Activated CD4-positive, alpha-beta T cell treated with anti-CD3 and anti-CD28 coated beads, Interleukin-2, amount 50 U/mL, for 24 hours (primary cell): Measurements from ENCODE around the gene ADGRV1.

ENCODE experiments used
- DNase-seq, 2 donors: peaks; one replicate each; pipeline ENCODE4 v3.0.0-alpha.2; 2020; ENCODE audit warnings: low read depth in 1 of 2, low spot score in 1 of 2

The ADGRV1 gene

DNA sequence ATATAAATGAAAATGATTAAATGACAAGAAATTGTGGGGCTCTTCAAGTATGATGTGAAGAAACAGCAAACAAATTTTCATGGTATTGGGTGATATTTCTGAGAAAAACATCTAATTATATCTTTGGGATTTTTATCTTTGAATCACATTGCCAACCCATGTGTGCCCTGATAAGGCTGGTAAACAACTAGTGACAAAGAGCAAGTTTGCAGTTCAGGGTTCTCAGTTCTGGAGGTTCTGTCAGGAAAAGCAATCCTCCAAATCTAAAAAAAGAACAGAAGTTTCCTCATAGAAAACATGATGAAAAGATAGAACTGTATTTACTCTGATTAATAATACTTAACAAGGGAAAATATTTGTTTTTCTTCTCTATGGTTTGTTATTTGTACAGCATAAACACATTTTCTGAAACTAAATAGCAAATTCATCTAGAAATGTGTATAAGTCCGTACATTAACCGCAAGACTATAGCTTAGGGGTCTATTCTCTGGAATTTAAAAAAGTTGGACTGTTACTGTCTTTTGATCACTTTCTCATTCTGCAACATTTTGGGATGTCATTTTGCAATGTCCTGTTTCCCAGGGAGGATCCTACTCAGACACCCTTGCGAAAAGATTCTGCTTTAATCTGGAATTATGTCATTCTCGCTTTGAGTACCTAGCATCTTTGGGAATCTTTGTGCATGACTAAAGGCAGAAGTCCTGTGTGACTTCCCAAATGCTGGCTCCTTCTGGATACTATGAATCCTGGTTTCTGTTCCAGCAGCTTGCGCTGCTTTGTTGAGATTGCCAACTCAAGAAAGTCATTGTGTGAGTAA lies 308.5 kb downstream of the ADGRV1 start:
- DNase-seq = no peak

DNA sequence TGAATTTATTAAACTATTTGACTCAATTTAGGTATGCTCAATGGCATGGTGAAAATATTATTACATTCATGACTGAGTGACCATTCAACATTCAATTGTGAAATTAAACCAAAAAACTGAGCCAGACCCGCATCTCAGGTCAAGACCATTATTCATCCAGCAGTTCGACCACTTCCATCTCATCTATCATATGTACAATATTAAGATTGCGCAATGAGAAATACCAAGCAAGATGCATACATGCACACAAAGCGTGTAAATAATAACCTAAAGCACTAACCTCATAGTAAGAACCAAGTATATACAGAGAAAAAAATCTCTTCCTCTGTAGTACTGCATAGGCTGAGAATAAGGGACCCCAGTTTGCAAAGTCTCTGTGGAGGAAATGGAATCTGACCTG lies 310.2 kb downstream of the ADGRV1 start:
- no peak for DNase-seq

DNA sequence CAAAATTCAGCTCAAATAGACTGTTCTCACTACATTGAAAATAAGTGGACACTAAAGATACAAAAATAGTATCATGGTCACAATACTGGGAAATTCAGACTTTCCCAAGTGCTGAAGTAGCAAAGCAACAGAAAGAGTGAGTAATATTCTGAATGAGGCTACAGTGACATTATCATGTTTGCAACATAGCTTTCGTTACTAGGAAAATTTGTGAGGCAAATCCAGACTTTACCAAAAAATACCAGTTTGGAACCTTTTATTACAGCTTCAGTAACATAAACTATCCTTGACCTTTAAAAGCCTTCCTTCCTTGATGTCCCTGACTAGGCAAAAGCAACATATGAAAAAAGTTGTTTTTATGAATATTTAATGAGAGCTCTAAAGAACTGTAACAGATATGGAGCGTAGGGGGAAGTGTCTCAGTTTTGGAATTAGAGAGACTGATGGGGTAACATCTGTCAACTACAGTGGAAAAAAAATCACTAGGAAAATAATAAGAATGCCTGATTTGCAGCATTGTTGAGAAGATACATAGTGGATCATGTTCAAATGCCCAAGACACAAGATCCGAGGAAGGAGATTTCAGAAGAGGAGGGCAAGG lies 312.9 kb downstream of the ADGRV1 start:
- DNase-seq = no peak

DNA sequence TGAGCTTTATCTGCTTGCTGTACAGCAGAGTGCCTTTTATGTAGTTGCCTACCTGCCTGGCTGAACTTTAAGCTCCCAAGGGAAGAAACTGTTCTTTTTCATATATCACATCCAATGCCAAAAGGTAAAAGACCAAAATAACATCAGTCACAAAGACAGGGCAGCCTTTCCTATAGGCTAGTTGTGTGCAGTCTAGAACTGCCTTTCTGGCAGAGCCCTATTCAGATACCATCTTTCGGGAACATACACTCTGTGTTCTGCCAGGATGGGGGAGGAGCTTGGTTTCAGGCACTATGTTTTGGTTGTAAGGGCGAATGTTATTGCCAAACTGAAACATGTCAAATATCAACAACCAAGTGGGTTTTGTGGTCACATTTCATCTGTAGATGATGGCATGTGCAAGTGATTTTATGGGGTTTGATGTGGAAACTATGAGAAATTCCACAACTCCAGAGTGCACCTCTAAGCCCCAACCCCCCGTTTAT lies 314.5 kb downstream of the ADGRV1 start:
- DNase-seq = peak in 1 of 2 donors; percentile 9

DNA sequence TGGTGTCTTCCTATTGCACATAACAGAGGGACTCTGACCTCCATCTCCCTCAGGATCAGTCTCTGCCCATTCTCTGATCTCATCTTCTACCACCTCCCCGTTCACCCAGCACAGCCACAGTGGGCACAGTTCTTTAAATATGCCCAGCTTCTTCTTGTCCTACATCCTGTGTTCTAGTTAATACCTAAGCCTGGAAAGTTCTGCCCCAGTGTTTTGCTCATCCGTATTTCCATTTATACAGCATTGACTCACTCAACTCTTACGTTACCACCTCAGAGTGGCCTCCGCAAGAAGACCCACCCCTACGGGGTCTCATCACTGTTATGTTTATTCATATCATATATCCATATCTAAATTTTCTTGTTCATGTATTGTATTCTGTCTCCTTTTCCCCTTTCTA lies 315.5 kb downstream of the ADGRV1 start:
- no peak for DNase-seq

DNA sequence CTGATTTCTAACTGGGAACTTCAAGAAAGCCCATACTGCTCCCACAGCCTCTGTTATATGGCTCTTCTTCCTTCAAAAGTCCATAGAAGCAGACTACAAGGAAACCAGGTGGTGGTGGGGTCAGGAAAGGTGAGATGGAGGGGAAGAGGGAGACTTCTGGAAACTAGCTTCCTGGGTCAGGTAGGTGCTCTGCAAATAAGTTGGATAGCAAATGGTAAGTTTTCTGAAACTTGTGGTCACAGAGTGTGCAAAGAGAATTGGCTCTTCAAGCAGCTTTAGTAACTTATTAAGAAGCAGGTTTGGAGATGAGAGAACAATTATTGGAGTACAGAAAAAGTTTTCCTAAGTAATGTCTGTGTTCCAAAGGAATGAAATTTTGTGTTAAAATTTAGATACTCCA lies 316.9 kb downstream of the ADGRV1 start:
- DNase-seq = no peak

DNA sequence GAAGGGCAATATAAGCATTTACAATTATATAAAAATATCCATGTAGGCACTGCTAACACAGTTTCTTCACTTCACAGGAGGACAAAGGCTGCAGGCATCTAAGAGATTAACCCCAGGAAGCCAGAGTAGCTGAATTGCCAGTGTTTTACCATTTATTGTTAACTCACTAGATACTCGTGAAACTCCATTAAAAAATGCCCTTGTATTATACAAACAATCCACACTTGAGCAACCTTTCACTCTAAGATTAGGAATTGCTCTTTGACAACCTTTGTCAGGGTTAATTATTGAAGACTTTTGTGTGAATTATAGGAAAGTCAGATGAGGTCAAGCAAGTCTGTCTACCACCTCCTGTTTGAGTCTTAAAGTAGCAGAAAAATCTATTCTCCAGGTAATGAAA lies 317.8 kb downstream of the ADGRV1 start:
- no peak for DNase-seq

DNA sequence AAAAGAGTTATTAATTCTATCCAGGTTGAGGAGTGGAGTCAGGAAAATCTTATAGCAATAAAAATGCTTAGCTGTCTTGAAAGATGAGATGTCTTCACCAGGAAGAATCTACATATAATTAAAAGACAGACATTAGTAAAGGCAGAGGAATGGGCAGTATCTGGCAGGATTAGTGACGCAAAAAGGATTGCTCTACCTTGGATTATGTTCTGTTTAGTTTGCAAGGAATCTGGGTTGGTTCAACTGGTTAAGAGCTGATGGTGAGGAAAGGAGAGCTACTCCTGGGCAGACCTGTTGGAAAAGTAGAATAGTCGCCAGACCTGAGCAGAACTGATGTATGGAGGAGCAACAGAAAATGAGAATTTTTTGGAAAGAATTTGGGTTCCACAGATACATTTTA lies 318.5 kb downstream of the ADGRV1 start:
- no peak for DNase-seq

GRCh38 chr5:90878081-90878480 lies 319.5 kb downstream of the ADGRV1 start:
- DNase-seq = no peak

- no peak for DNase-seq
Measured at GRCh38 chr5:90878549-90879196, 320.1 kb downstream of the ADGRV1 start.

DNA sequence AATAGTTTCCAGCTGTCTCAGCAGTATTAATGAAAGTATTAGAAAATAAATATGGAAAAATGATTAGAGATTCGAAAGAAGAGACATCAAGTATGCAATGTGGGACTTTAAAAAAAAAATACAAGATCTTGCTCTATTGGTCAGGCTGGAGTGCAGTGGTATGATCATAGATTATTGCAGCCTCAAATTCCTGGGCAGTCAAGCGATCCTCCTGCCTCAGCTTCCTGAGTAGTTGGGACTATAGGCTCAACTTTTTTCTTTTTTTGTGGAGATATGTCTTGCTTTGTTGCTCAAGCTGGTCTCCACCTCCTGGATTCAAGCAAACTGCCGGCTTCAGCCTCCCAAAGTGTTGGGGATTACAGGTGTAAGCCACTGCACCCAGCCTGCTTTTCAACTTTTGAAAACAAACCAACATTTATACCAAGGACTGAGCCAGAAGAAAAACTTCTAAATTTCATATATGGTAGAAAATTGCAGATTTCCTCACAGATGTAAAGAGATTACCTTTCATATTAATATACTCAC lies 323.1 kb downstream of the ADGRV1 start:
- no peak for DNase-seq

DNA sequence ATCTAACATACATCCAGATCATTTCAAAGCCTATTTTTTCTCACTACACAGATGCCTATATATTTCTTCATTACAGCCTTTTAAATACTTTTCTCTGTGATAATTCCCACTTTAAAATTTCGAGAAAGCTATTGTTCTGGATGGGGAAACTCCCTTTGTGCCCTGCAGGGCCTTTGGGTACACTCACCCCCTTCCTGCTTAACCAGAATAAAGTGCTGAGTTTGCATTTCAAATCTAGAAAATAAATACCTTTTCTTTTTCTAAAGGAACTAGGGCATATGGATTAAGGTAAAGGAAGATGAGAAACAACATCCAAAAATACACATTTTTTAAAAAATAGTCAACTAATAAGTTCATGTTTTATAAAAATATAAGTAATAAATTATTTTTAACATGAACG lies 323.9 kb downstream of the ADGRV1 start:
- no peak for DNase-seq

DNA sequence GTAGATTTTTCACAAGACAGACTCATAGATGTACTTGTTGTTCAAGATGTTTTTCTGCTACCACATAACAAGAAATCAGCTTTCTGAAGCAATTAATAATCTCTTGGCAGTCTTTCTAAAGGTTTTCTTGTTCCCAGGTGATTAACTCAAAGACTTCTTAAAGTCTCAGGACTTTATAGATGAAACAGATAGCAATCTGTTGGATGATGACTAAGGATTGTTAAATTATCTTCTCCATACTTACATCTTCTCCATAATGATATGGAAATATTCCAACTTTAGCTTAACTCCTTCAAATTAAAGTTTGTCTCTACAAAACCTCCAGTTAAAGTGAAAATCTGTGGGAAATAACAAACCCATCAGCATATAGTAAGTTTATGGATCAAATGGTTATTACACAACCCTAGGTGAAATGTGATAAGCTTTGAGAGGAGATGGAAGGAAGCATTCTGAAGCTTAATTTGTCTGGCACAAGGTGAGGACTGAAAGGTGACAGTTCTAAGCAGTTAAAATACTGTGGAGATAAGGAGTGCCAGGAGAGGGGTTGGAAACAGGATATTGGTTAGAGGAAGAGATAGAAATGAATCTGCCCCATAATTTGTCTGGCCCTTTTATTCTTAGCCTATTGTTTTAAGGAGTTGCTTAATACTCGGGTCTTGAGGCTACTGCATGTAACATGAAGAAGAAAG lies 326.7 kb downstream of the ADGRV1 start:
- no peak for DNase-seq

DNA sequence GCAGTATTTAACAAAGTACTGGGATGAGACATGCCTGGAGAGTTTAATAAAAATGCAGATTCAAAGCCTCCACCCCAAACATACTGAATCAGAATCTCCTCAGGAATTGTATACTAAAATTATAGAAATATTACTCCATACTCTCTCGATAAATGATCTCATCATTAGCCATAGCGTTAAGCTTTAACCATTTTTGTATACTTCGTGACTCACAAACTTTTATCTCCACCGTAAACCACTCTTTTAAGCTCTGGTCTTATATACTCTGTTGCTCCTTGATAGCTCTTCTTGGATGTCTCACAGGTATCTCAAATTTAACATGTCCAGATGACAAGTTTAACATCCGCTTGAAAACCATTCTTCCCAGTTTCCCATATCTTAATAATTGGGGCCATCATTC lies 327.8 kb downstream of the ADGRV1 start:
- DNase-seq = no peak

DNA sequence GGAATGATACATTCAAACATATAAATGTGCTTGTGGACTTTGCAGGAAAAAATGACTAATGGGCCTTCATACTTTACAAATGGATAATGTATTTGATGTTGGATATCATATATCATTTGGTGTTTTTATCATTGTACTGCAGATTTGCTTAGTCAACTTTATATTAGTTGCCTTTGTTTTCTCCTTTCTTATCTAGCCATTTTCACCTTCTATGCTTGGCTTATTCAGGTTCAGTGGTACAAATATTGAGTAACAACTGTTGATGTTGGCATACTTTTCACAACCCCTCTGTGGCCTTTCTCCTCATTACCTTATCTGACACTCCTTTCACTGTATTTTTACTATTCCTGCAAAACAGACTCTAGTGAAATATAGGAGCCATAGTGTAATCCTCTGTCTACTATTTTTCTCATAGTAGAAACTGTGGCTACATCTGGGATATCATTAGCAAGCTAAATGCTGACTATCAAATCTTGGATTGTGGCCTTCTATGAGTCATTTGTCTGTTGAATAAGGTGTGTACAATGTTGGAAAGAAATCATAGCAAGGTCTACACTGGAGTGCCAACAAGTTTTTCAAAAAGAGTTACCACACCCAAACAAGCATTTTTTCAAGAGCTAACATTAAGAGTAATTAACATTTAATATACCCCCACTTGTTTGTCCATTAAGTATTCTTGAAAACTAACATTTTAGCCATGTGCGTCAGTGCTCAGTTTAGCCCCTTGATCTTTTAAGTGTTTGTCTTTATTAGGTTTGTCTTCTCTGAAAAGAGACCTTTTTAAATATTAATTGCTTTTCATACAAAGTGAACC lies 330.1 kb downstream of the ADGRV1 start:
- no peak for DNase-seq

DNA sequence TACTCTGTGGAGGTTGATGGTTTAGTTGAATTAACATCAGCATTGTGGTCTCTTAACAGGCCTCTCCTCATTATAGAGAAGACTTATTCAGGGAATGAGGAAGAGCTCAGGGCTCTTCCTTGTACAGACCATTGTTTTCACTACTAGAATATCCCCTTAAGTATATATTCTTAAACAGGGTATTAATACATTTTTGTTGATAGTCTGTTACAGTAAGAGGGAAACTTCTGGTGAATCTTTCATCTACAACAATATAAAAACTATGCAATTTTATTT lies 330.7 kb downstream of the ADGRV1 start:
- no peak for DNase-seq

- DNase-seq = no peak
Measured at GRCh38 chr5:90890180-90890579, 331.6 kb downstream of the ADGRV1 start.

DNA sequence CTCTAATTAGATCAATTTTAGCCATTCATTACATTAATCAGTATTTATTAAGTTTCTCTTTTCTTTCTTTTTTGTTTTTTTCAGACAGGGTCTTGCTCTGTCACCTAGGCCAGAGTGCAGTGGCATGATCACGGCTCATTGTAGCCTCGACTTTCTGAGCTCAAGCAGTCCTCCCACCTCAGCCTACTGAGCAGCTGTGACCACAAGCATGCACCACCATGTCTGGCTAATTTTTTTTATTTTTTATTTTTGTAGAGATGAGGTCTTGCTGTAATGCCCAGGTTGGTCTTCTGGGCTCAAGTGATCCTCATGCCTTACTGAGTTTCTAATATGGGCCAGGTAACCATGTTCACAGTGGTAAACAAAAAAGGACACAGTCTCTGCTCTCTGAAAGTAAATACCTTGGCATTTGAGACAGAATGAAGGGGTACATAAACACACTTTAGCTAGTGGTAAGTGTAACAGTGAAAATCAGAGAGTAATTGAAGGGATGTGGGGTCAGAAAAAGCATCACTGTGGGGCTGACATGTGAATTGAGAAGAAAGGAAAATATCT lies 336.3 kb downstream of the ADGRV1 start:
- no peak for DNase-seq

DNA sequence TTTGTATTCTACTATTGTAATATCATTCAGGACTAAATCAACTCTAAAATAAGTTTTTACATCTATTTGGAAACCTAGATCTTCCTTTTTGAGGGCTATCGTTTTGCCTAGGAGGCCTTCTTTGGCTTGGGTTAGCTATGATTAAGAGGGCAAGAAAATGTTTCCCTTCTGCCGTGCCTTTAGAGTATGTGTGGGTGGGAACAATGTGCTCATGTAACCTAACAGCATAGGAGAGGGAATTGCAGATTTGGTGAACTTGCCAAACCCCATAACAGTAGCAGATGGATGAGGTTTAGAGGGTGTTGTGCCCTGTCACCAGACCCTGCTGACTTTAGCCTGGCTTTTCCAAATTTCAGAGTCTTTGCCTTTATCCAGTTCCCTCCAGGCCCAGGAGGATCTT lies 339.0 kb downstream of the ADGRV1 start:
- no peak for DNase-seq

- no peak for DNase-seq
Measured at GRCh38 chr5:90898326-90899013, 339.9 kb downstream of the ADGRV1 start.
